Measurements from ENCODE around the gene SFXN3.

DNA sequence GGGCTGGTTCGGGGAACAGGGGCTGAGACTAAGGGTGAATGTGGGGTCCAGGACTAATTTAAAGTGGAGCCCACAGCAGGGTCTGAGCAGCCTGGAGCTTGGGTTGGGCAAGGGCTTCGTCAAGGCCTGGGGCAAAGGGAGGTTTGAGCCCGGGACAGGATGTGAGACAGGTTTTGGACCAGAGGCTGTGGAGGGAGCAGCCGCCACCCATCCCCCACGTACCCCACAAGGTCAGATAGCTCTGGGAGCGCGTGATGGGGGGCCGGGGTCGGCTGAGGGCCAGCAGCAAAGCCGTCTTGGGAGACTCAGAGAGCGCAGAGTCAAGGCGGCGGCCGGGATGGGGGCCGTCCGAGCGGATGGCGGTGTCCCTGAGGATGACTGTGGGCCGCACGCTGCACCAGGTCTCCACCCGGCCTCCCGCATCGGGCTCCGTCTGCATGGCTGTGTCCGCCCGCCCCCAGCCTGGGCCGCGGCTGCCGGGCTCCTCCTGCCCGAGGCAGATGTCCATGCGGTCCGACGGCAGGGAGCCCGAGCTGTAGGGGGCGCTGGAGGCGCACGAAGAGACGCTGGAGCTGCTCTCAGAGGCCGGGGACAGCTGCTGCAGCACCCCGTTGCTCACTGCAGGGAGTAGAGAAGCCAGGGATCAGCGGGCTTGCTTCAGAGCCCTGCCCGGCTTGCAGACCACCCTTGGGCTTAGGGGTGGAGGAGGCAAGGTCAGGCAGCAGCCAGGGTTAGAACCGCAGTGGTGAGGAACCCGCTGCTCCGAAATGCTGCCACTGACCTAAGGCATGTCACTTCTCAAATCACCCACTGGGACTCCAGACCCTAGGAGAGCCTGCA, 12.2 kb upstream of the SFXN3 start:
- TF ChIP-seq, protein P1, sequence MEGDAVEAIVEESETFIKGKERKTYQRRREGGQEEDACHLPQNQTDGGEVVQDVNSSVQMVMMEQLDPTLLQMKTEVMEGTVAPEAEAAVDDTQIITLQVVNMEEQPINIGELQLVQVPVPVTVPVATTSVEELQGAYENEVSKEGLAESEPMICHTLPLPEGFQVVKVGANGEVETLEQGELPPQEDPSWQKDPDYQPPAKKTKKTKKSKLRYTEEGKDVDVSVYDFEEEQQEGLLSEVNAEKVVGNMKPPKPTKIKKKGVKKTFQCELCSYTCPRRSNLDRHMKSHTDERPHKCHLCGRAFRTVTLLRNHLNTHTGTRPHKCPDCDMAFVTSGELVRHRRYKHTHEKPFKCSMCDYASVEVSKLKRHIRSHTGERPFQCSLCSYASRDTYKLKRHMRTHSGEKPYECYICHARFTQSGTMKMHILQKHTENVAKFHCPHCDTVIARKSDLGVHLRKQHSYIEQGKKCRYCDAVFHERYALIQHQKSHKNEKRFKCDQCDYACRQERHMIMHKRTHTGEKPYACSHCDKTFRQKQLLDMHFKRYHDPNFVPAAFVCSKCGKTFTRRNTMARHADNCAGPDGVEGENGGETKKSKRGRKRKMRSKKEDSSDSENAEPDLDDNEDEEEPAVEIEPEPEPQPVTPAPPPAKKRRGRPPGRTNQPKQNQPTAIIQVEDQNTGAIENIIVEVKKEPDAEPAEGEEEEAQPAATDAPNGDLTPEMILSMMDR (IDR thresholded peaks at IDR 0.05): peak in 3 of 4 experiments; percentile 23 to 61 (median 39)
- no peak for TF ChIP-seq POLR2A (IDR thresholded peaks at IDR 0.05)
- TF ChIP-seq POLR2AphosphoS5 (IDR thresholded peaks at IDR 0.05): no peak

Measured in sigmoid colon (tissue), 4 donors.